ENCODE data around the gene UROC1. TPM values are rescaled to one million over a fixed set of nuclear protein-coding genes. Genes with fewer than 3 reads are reported as not detected.

The UROC1 gene
- total RNA-seq = 1 to 10 TPM in 1 of 2 donors, under 1 TPM in 1; 0.25 to 1.0 TPM
- polyA plus RNA-seq (ENCODE audit: insufficient read depth, low read depth, low replicate concordance) = 0.34 TPM
- long read RNA-seq, donor 1 = 0 reads
- long read RNA-seq, donor 2 = 0 reads

- intact Hi-C loops (cut with DNase I; ENCODE audit: low total_unique reads) = no loop called here
- 83 to 90% methylated on average over 4 to 16 of the region's 16 CpGs for WGBS, 2 donors
These were observed at the start of gene UROC1 for GRCh38 chr3:126517291-126517951. Gene UROC1 (minus strand): TSS chr3:126517773. CDS start chr3:126517719, 54 bp downstream.

GRCh38 chr3:126562737-126563276, 45.2 kb upstream of the UROC1 start:
- no peaks in the 10 kb centered on the region for H3K36me3 ChIP-seq (ENCODE audit: low read depth, missing control alignments)
- WGBS, 2 donors = 84 to 91% methylated on average over 2 of the region's 2 CpGs
- no peaks in the 10 kb centered on the region for H3K27me3 ChIP-seq
- no peak for TF ChIP-seq POLR2A (IDR thresholded peaks at IDR 0.05)
- TF ChIP-seq CTCF (IDR thresholded peaks at IDR 0.05) = no peak
- intact Hi-C loops (cut with DNase I; ENCODE audit: low total_unique reads) = no loop called here
- no peak overlapping the region for H3K4me3 ChIP-seq
- no peak overlapping the region for H3K27ac ChIP-seq
- no peaks in the 10 kb centered on the region for H3K4me1 ChIP-seq
- DNase-seq = no peak
- H3K9me3 ChIP-seq = no peaks in the 10 kb centered on the region

More at GRCh38 chr3:126517291-126517951, at the start of gene UROC1:
- no peaks in the 10 kb centered on the region for H3K9me3 ChIP-seq
- no peak for DNase-seq
- H3K27me3 ChIP-seq = no peaks in the 10 kb centered on the region
- H3K4me3 ChIP-seq = no peak within 1 kb of the TSS
- H3K27ac ChIP-seq = no peak within 1 kb of the TSS
- no peaks in the 10 kb centered on the region for H3K4me1 ChIP-seq
- no peaks in the 10 kb centered on the region for H3K36me3 ChIP-seq (ENCODE audit: low read depth, missing control alignments)
- TF ChIP-seq CTCF (IDR thresholded peaks at IDR 0.05) (no peak), POLR2A (IDR thresholded peaks at IDR 0.05) (no peak)

GRCh38 chr3:126558336-126559071, 40.9 kb upstream of the UROC1 start, which contains the start of gene C3orf22:
Gene C3orf22 (minus strand): TSS chr3:126558932. CDS start chr3:126553390, 5,542 bp downstream.
- no peaks in the 10 kb centered on the region for H3K4me1 ChIP-seq
- H3K4me3 ChIP-seq = no peak within 1 kb of the TSS
- WGBS, 2 donors = 76 to 84% methylated on average over 8 to 9 of the region's 9 CpGs
- no peaks in the 10 kb centered on the region for H3K27me3 ChIP-seq
- no peaks in the 10 kb centered on the region for H3K36me3 ChIP-seq (ENCODE audit: low read depth, missing control alignments)
- intact Hi-C loops (cut with DNase I; ENCODE audit: low total_unique reads) = no loop called here
- no peaks in the 10 kb centered on the region for H3K9me3 ChIP-seq
- TF ChIP-seq POLR2A (IDR thresholded peaks at IDR 0.05) = no peak
- no peak for TF ChIP-seq CTCF (IDR thresholded peaks at IDR 0.05)
- peak; percentile 14 for DNase-seq
- no peak within 1 kb of the TSS for H3K27ac ChIP-seq

GRCh38 chr3:126557761-126558160, 40.2 kb upstream of the UROC1 start:
- Histone ChIP-seq H3K9me3 (no peaks in the 10 kb centered on the region), H3K27me3 (no peaks in the 10 kb centered on the region), H3K4me1 (no peaks in the 10 kb centered on the region), H3K4me3 (no peak overlapping the region), H3K27ac (no peak overlapping the region), H3K36me3 (ENCODE audit: low read depth, missing control alignments) (no peaks in the 10 kb centered on the region)
- WGBS, 2 donors = 82 to 93% methylated on average over 2 to 6 of the region's 6 CpGs
- intact Hi-C loops (cut with DNase I; ENCODE audit: low total_unique reads) = no loop called here
- DNase-seq = peak; percentile 11
- TF ChIP-seq CTCF (IDR thresholded peaks at IDR 0.05) (no peak), POLR2A (IDR thresholded peaks at IDR 0.05) (no peak)

All from testis (tissue), 5 donors.